ENCODE results near the gene HSD17B12.
"Not testable (repeated sequence)": the region's sequence is repeated elsewhere in the genome, so short reads cannot be mapped to it uniquely, and the experiment has no call there.

HSD17B12 gene

GRCh38 chr11:43680521-43681400, at the start of gene HSD17B12:
HSD17B12 (plus strand) TSS chr11:43680738; CDS start chr11:43680828, 90 bp downstream.
- DNase-seq, result peak; percentile 9

GRCh38 chr11:43631732-43632131, 48.8 kb upstream of the HSD17B12 start:
- no peak for DNase-seq

GRCh38 chr11:43632181-43632580, 48.4 kb upstream of the HSD17B12 start:
- no peak for DNase-seq

- no peak for DNase-seq
These were observed 41.8 kb upstream of the HSD17B12 start for GRCh38 chr11:43638717-43639116.

- DNase-seq, result no peak
These were observed 41.3 kb upstream of the HSD17B12 start for GRCh38 chr11:43639224-43639623.

- DNase-seq, result no peak
These were observed 40.6 kb upstream of the HSD17B12 start for GRCh38 chr11:43639920-43640319.

GRCh38 chr11:43643898-43644620, 36.5 kb upstream of the HSD17B12 start:
- peak; percentile 88 for DNase-seq

GRCh38 chr11:43644621-43645299, 35.8 kb upstream of the HSD17B12 start:
- DNase-seq, result no peak

- no peak for DNase-seq
These were observed 33.8 kb upstream of the HSD17B12 start for GRCh38 chr11:43646767-43647166.

GRCh38 chr11:43648888-43649287, 31.6 kb upstream of the HSD17B12 start:
- DNase-seq, result no peak

GRCh38 chr11:43649501-43649900, 31.0 kb upstream of the HSD17B12 start:
- DNase-seq, result no peak

GRCh38 chr11:43649921-43650320, 30.6 kb upstream of the HSD17B12 start:
- DNase-seq, result no peak

- not testable (repeated sequence) for DNase-seq
These were observed 17.5 kb upstream of the HSD17B12 start for GRCh38 chr11:43663018-43663417.

- no peak for DNase-seq
These were observed 16.2 kb upstream of the HSD17B12 start for GRCh38 chr11:43664295-43664694.

- DNase-seq, result not testable (repeated sequence)
These were observed 9.3 kb upstream of the HSD17B12 start for GRCh38 chr11:43671284-43671683.

GRCh38 chr11:43674560-43674959, 6.0 kb upstream of the HSD17B12 start:
- no peak for DNase-seq

- DNase-seq, result no peak
These were observed 3.6 kb upstream of the HSD17B12 start for GRCh38 chr11:43676933-43677332.

- DNase-seq, result no peak
These were observed 934 bp downstream of the HSD17B12 start for GRCh38 chr11:43681401-43681942.

GRCh38 chr11:43682081-43682480, 1.5 kb downstream of the HSD17B12 start:
- DNase-seq, result not testable (repeated sequence)

- DNase-seq, result no peak
These were observed 4.9 kb downstream of the HSD17B12 start for GRCh38 chr11:43685440-43685839.

GRCh38 chr11:43686207-43686606, 5.7 kb downstream of the HSD17B12 start:
- no peak for DNase-seq

GRCh38 chr11:43687120-43687791, 6.7 kb downstream of the HSD17B12 start:
- no peak for DNase-seq

- DNase-seq, result no peak
These were observed 7.9 kb downstream of the HSD17B12 start for GRCh38 chr11:43688394-43688793.
